Right lobe of liver (tissue), 4 donors: ENCODE results near the gene DLG2.

Source experiments
- POLR2A ChIP-seq: fragments of 450-650 bp; IDR thresholded peaks from one replicate; pipeline ENCODE4 v1.6.1; 2017; ENCODE audit warnings: antibody characterized with exemption, mild to moderate bottlenecking
- TF ChIP-seq, protein P1 (sequence below), 4 donors: fragments of 200-600 bp in 3 of 4; fragments of 450-650 bp in 1 of 4; IDR thresholded peaks; one replicate each; pipeline versions ENCODE4 v1.5.1 to v1.8.0; 2016 to 2022; ENCODE audit warnings: antibody characterized with exemption in 4 of 4, mild to moderate bottlenecking in 2 of 4
- donor health status: DM: no; HTN: no; CAD: no.
- donor health status: DM: no; HTN: no; CAD: no.
- donor health status: DM: no; HTN: yes; CAD: no.

- TF ChIP-seq, protein P1, sequence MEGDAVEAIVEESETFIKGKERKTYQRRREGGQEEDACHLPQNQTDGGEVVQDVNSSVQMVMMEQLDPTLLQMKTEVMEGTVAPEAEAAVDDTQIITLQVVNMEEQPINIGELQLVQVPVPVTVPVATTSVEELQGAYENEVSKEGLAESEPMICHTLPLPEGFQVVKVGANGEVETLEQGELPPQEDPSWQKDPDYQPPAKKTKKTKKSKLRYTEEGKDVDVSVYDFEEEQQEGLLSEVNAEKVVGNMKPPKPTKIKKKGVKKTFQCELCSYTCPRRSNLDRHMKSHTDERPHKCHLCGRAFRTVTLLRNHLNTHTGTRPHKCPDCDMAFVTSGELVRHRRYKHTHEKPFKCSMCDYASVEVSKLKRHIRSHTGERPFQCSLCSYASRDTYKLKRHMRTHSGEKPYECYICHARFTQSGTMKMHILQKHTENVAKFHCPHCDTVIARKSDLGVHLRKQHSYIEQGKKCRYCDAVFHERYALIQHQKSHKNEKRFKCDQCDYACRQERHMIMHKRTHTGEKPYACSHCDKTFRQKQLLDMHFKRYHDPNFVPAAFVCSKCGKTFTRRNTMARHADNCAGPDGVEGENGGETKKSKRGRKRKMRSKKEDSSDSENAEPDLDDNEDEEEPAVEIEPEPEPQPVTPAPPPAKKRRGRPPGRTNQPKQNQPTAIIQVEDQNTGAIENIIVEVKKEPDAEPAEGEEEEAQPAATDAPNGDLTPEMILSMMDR (IDR thresholded peaks at IDR 0.05), result no peak
- no peak for TF ChIP-seq POLR2A
Measured at GRCh38 chr11:85472953-85473352, 154.2 kb downstream of the DLG2 start.
